Frontal cortex (tissue), 4 donors: ENCODE results near the gene HSPBAP1. TPM values are rescaled to one million over a fixed set of nuclear protein-coding genes. Genes with fewer than 3 reads are reported as not detected.

Source experiments
- DNase-seq, 2 donors: peaks; one replicate each; pipeline ENCODE4 v3.0.0; 2012; ENCODE audit warnings: low spot score in 2 of 2
- FAIRE-seq: peaks from 2 replicates; lab custom pipeline; 2012; peaks lifted over from hg19 to GRCh38; lab: Jason Lieb, UNC
- total RNA-seq: library from RNA; depleted of rRNA; stranded (reverse); fragments of >200 nt; gene quantifications from one replicate; pipeline ENCODE4 v1.2.3, GENCODE V29; 2014
- donor health status: control.
- donor health status: control.
- donor health status: control.

HSPBAP1 gene
- total RNA-seq, 1 donor from 2014 or later = 9.4 TPM

GRCh38 chr3:122695927-122696561, 97.6 kb downstream of the HSPBAP1 start:
- no peak for DNase-seq
- FAIRE-seq = no peak

GRCh38 chr3:122694966-122695365, 98.7 kb downstream of the HSPBAP1 start:
- FAIRE-seq = no peak
- no peak for DNase-seq

DNA sequence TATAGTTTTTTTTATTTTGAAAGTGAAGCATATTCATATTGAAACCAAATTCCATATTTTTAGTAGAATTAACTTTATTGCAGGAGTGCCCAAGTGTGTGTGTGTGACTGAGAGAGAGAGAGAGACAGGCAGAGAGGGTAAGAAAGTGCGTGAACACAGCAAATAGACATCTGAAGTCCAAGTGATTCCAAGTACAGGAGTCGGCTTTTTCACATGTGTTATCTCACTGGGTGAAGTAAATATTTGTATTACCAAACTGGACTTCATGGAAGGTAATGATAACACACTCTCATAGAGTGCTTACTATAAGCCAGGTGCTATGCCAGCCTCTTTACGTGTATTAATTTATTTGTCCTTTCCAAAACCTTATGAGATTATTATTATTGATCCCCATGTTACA, 101.0 kb downstream of the HSPBAP1 start:
- FAIRE-seq = no peak
- DNase-seq = no peak

DNA sequence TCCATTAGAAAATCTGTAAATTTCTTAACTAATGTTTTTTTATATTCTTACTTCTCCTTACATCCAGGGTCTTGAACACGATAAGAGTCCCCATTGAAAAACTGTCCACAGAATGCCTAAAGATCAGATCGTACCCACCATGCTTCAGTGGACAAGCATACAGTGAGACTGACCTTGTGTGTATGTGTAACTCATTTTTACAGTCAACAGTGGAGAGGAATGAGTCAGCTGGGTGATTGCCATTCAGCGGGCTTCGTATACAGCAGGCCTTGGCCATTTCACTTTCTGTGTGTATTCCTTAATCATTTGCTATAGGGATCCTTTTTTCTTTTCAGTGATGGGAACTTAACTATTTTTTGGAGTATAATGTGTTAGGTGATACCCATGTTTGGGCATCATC, 102.4 kb downstream of the HSPBAP1 start:
- DNase-seq = no peak
- no peak for FAIRE-seq

DNA sequence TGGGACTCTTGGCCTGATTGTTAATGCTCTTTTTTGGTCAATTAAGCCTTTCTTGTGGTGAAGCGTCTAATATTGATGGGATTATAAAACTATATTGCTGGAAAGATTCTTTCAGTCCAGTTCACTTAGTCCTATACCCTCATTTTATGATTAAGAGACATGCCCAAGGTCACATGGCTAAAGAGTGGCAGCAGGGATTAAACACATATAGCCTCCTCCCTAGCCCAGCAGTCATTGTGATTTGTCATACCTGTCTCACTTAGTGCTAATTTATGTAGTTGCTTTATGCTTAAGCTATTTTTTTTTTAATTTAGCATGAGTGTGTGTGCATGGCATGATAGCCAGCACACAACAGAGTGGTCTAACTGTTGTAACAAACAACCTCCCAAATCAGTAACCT, 103.5 kb downstream of the HSPBAP1 start:
- FAIRE-seq = no peak
- no peak for DNase-seq

Other genes with a start within 250 kb of the HSPBAP1 start
- gene PARP9, start 229.5 kb downstream of the HSPBAP1 start, total RNA-seq = 4.1 TPM
- 2.4 TPM for gene DTX3L, start 229.5 kb downstream of the HSPBAP1 start, total RNA-seq
- gene PARP15, start 216.2 kb downstream of the HSPBAP1 start, total RNA-seq = not detected
- 7.3 TPM for gene PARP14, start 113.0 kb downstream of the HSPBAP1 start, total RNA-seq
- gene SLC49A4, start 1.2 kb upstream of the HSPBAP1 start, total RNA-seq = 20.0 TPM
- gene SEMA5B, start 233.9 kb upstream of the HSPBAP1 start, total RNA-seq = 9.0 TPM